Measurements from ENCODE around the gene PARD3B. TPM values are rescaled to one million over a fixed set of nuclear protein-coding genes. Genes with fewer than 3 reads are reported as not detected.

PARD3B gene
- total RNA-seq, 1 experiment from 2014 or later: 5.1 TPM

DNA sequence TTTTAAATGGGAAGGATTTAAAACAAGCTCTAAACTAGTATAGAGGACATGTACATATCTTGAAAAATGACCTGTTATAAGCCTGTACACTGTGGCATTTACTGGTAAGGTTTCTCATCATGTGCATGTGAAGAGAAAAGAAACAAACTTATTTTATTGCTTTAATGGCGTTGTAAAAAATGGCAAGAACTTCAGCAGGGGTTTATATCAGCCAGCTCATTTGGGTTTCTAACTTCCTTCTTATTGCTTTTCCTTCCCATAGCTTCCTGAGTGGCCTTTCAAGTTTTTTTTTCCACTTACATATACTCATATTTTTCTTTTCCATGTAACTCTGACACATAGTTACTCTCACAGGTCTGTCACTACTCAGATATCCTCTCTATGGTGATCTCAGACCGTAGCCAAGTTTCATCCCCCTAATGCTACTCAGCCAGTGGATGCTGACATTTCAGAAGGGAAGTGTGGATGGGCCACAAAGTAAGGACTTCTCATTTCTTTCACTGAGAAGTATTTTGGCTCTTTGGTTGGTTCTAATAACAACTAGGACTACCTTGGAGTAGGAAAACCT, 198.2 kb downstream of the PARD3B start:
- no peak for DNase-seq

DNA sequence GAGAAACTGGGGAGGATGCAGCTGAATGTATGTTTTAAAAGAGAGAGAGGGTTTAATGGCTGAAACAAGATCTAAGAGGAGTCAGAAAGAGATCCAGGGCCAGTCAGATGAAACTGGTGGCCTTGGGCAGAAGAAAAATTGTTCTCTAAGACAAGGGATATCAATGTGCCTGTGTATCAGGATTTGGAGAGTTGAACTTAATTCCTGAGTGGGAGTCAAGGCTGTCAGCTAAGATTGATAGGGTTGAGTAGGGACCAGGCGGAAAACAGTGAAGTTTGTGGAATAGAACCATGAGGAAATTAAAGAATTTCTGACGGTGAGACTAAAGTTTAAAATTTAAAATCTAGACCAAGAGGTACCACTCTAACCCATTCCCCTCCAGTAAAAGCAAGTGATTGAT, 199.2 kb downstream of the PARD3B start:
- no peak overlapping the region for H3K27ac ChIP-seq
- no peaks in the 10 kb centered on the region for H3K4me1 ChIP-seq
- DNase-seq: no peak
- H3K27me3 ChIP-seq: no peaks in the 10 kb centered on the region
- H3K36me3 ChIP-seq: no peaks in the 10 kb centered on the region
- H3K4me3 ChIP-seq: no peak overlapping the region
- peaks cover 4% of the 10 kb centered on the region; the same call in 1 of the 2 replicates for H3K9me3 ChIP-seq (replicated peaks)

More for the DNA sequence above, 198.2 kb downstream of the PARD3B start:
- Histone ChIP-seq H3K27ac (no peak overlapping the region), H3K27me3 (no peaks in the 10 kb centered on the region), H3K4me3 (no peak overlapping the region), H3K9me3 (replicated peaks) (peaks cover 4% of the 10 kb centered on the region), H3K36me3 (no peaks in the 10 kb centered on the region), H3K4me1 (no peaks in the 10 kb centered on the region)

DNA sequence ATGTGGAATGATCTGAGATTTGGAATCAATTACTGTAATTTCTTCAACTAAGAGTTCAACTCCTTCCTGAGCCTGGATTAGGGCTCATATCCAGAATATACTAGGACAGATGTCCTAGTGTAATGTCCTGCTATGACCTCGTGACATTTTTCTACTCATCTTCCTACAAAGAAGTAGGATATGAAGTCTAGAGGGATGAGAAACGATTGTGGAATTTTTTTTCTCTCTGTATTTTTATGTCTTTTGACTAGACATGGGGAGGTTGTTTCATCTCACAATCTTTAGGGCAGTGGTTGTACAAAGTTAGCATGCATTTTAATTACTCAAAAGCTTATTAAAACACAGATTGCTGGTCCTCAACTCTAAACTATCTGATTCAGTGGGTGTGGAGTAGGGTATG, 203.0 kb downstream of the PARD3B start:
- DNase-seq: no peak
- H3K9me3 ChIP-seq (replicated peaks): peaks cover 4% of the 10 kb centered on the region; the same call in 1 of the 2 replicates
- H3K36me3 ChIP-seq: no peaks in the 10 kb centered on the region
- no peaks in the 10 kb centered on the region for H3K4me1 ChIP-seq
- H3K27me3 ChIP-seq: no peaks in the 10 kb centered on the region
- H3K27ac ChIP-seq: no peak overlapping the region
- no peak overlapping the region for H3K4me3 ChIP-seq

DNA sequence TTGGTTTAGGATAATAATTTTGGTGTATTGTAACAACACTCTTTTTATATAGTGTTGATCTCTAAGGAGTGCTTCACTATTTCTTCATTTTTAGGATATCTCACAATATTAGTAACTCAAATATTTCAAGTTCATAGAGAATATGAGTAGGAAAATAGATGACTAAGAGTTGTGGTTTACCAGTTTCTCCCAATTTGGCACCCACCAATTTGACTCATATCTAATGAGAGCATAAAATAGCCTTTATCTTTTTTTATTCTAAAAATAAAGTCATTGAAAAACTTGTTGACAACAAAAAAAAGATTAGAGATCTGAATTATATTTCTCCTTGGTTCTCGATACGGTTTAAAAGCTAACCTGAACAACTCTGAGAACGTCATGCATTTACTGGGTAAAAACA, 204.0 kb downstream of the PARD3B start:
- Histone ChIP-seq H3K27me3 (no peaks in the 10 kb centered on the region), H3K4me1 (no peaks in the 10 kb centered on the region), H3K4me3 (no peak overlapping the region), H3K27ac (no peak overlapping the region), H3K36me3 (no peaks in the 10 kb centered on the region), H3K9me3 (replicated peaks) (peaks cover 4% of the 10 kb centered on the region; the same call in 1 of the 2 replicates)
- DNase-seq: no peak

DNA sequence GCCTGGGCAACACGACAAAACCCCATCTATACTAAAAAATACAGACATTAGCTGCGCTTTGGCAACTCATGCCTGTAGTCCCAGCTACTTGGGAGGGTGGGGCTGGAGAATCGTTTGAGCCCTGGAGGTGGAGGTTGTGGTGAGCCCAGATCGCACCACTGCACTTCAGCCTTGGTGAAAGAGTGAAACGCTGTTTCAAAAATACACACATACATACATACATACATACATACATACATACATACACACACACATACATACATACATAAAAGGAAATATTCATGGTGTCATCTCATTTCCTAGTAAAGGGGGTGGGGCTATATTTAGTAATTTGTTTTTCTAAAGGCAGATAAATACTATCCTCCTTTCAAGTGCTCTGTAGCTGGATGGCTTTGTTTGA, 205.1 kb downstream of the PARD3B start:
- Histone ChIP-seq H3K27ac (no peak overlapping the region), H3K27me3 (no peaks in the 10 kb centered on the region), H3K36me3 (no peaks in the 10 kb centered on the region), H3K9me3 (replicated peaks) (peaks cover 4% of the 10 kb centered on the region; the same call in 1 of the 2 replicates), H3K4me3 (no peak overlapping the region), H3K4me1 (no peaks in the 10 kb centered on the region)
- DNase-seq: no peak

DNA sequence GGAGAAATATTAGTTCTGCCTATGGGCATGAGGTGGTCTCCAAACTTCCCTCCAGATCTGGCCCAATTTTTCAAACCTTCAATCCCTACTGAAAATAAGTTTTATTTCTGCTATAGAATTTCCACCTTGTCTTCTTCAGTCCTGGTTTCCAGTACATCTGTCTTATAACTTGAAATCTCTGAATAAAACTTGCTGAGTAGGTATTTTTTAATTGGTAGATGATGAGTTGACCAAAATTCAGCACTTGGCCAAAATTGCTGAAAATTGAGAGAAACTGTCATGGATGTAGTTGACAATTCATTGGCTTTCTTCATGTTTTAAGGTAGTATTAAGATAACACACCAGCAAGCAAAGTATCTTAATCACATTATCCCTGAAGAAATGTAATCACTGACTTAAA, 206.2 kb downstream of the PARD3B start:
- Histone ChIP-seq H3K36me3 (no peaks in the 10 kb centered on the region), H3K27ac (no peak overlapping the region), H3K9me3 (replicated peaks) (peaks cover 3% of the 10 kb centered on the region; the same call in 1 of the 2 replicates), H3K4me1 (no peaks in the 10 kb centered on the region), H3K27me3 (no peaks in the 10 kb centered on the region), H3K4me3 (no peak overlapping the region)
- no peak for DNase-seq

DNA sequence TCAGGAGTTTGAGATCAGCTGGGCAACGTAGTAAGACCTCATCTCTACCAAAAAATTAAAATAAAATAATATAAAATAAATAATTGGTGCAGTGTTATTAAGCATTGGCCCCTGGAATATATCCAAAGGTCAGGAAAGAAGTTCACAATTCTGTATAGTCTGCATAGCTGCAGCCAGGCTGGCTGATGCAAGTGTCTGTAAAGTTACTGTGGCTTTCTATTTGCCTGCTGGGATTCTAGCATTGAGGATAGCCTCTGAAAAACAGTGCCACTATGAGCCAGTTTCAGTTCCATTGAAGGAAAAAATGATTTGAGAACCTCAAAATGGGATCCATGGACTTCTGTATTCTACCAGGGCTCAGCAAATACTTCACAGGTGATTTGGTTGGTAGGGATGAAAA, 208.6 kb downstream of the PARD3B start:
- no peaks in the 10 kb centered on the region for H3K4me1 ChIP-seq
- H3K36me3 ChIP-seq: no peaks in the 10 kb centered on the region
- no peak overlapping the region for H3K4me3 ChIP-seq
- no peaks in the 10 kb centered on the region for H3K27me3 ChIP-seq
- no peak for DNase-seq
- H3K27ac ChIP-seq: no peak overlapping the region
- H3K9me3 ChIP-seq (replicated peaks): no peaks in the 10 kb centered on the region

DNA sequence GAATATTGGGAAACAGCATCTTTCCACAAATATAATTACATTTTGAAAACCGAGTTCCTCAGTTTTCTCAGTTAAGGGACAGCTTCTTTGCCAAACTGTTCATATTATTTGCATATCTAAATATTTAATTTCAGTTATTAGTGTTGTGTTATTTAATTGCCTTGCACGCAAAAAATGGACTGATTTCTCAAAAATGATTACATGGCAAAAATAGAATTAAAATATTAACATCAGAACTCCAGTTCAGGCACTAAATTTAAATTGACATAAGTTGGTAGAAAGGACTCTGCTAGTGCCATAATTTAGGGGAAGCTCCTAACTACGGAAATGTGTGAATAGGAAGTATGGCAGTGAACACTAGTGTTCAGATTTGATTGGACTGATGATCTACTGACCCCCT, 209.6 kb downstream of the PARD3B start:
- Histone ChIP-seq H3K4me1 (no peaks in the 10 kb centered on the region), H3K27ac (no peak overlapping the region), H3K27me3 (no peaks in the 10 kb centered on the region), H3K4me3 (no peak overlapping the region), H3K36me3 (no peaks in the 10 kb centered on the region), H3K9me3 (replicated peaks) (no peaks in the 10 kb centered on the region)
- no peak for DNase-seq

DNA sequence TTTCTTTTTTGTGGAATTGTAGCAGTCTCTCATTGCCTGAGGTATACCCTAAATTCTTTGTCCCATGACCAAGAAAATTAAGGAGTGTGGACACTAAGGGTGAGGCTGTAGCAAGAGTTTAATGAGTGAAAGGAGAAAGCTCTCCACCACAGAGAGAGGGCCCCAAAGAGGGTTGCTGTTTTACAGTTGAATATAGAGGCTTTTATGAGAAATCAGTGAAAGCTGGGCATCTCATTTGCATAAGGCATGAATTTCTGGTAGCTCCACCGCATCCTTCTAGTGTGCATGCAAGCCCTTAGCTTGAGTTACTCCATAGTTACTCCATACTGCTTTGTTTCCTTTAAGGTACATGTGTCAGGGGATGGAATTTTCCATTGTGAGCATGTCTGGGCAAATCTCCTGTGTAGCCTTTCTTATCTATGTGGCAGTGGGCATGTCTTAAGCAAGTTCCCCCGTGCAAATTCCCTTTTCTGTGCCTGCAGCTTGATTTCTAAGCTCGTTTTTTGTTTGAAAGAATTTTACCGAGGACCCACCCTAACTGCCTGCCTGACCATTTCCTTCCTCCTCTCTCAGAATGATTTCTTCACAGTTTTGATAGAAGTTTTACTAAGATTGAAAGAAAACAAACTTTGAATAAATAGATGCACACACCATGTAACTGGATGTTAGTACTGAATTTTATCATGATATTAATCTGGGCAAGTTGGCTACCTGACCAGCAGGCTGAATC, 218.9 kb downstream of the PARD3B start:
- Histone ChIP-seq H3K27me3 (no peaks in the 10 kb centered on the region), H3K4me3 (no peak overlapping the region), H3K36me3 (no peaks in the 10 kb centered on the region), H3K4me1 (no peaks in the 10 kb centered on the region), H3K27ac (no peak overlapping the region), H3K9me3 (replicated peaks) (peaks cover 10% of the 10 kb centered on the region)
- DNase-seq: no peak

DNA sequence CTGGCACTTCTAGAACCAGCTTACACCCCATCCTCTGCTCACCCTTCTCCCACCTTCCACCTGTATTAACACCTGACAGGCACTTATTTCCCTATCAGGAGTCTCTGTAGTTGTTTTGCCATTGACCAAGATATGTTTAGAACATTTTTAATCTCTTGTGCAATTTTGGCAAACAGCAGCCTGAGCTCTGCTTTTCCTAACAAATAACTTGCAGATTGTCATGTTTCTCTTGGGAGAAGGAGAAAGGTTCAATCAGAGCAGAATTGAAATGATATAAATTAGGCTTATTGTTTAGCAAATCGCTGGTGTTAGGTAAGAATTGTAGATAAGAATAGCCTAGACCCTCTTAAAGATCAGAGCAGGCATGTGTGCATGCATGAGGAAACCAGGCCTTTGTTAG, 225.5 kb downstream of the PARD3B start:
- DNase-seq: no peak
- no peak overlapping the region for H3K27ac ChIP-seq
- H3K4me3 ChIP-seq: no peak overlapping the region
- no peaks in the 10 kb centered on the region for H3K4me1 ChIP-seq
- no peaks in the 10 kb centered on the region for H3K36me3 ChIP-seq
- H3K27me3 ChIP-seq: no peaks in the 10 kb centered on the region
- H3K9me3 ChIP-seq (replicated peaks): no peaks in the 10 kb centered on the region

DNA sequence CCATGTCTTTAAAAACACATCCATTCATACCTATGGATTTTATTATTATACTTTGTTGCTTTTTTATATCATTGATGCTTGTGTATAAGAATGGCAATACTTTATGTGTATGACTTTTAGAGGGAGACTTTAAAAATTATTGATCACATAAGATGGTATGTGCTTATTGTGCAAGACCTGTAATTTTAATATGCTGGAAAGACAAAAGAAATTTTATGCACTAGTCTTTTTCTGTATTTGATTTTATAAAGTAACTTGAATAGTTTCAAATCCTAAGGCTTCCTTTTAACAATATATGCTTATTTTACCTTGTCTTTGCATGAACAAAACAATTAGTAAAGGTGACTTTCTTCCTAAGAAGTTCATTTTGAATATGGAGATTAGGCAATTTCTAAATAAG, 226.4 kb downstream of the PARD3B start:
- H3K27me3 ChIP-seq: no peaks in the 10 kb centered on the region
- no peak for DNase-seq
- no peaks in the 10 kb centered on the region for H3K9me3 ChIP-seq (replicated peaks)
- H3K4me1 ChIP-seq: no peaks in the 10 kb centered on the region
- no peaks in the 10 kb centered on the region for H3K36me3 ChIP-seq
- H3K27ac ChIP-seq: no peak overlapping the region
- no peak overlapping the region for H3K4me3 ChIP-seq

DNA sequence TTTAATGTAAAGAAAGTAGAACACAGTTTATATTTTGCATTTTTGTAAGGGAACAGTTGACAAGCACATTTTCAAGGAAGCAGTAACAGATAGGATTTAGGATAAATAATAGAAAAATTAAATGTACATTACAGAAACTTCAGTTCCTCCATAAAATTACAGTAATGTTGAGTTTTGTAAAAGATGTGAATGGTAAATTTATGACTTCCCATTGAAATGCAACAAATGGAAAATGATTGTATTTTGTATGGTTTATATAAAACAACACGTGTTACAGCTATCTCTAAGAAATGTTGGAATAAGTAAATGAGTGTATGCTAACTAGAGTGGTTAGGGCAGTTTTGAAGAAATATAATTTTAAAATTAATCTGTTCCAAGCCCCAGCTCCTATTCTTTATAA, 227.3 kb downstream of the PARD3B start:
- Histone ChIP-seq H3K9me3 (replicated peaks) (no peaks in the 10 kb centered on the region), H3K27ac (no peak overlapping the region), H3K27me3 (no peaks in the 10 kb centered on the region), H3K36me3 (no peaks in the 10 kb centered on the region), H3K4me1 (no peaks in the 10 kb centered on the region), H3K4me3 (no peak overlapping the region)
- no peak for DNase-seq

DNA sequence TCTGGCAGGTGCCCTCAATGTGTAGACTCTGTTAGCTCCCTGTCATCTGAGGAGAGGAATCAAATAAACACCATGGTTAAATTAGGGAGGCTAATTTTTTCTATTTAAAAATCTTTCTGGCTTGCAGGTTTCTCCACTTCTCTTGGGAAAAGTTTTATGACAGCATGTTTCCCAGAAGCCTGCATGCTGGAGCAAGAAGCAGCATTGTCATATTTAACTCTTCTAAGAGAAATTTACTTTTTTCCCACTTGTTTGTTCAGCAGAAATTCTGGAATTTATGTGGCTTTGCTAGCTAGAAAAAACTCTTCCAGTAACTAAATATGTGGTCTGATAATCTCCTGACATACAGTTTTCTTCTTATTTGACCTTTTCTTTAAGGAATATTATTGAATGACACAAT, 230.5 kb downstream of the PARD3B start:
- no peak for DNase-seq
- Histone ChIP-seq H3K4me3 (no peak overlapping the region), H3K36me3 (no peaks in the 10 kb centered on the region), H3K4me1 (no peaks in the 10 kb centered on the region), H3K27ac (no peak overlapping the region), H3K9me3 (replicated peaks) (no peaks in the 10 kb centered on the region), H3K27me3 (no peaks in the 10 kb centered on the region)

DNA sequence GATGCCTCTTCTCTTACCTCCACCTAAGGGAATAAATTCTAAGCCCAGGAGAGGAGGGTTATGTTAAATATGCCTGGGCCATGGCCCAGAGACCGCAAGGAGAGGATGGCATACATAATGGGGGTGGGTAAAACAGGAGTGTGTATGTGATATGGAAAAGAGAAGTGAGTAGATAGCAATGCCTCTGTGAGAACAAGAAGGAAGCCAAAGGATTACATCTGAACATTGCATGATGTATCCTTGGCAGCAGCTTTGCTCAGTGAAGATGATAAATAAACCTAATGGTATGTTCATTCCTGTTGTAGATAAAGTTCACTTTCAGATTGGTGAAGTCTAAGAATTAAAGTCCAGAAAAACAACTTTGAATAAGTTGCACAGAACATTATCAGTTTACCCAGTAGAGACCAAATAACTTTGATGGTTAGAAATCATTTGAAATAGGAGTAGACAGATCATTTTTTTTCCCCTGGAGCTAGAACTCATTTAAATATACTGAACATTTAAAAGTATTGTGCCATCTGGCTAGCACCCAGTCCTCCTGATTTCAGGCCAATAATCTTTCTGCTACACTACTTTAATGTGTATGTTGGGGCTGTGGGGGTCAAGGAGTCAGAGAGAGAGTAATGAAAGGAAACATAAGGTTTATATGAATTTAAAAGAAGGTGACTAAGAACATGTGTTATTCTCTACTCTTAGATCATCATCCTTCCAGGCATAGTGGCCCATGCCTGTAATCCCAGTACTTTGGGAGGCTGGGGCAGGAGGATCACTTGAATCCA, 231.7 kb downstream of the PARD3B start:
- DNase-seq: no peak

DNA sequence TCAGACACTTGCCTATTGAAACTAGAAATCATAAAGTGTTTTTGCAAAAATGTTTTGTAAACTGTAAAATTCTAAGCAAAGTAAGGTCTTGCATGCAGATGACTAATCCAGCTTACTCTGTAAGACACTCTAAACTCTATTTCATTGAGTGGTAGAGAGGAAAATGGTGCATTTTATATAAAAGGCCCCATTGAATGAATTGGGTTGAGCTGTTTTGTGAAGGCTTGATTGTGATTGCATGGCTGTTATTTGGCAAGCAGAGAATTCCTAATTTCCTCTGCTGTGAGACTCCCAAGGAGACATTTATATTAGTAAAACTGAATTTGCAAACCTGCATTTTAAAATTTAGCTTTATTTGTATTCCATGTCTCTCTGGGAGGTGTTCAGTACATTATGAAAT, 234.5 kb downstream of the PARD3B start:
- Histone ChIP-seq H3K27ac (no peak overlapping the region), H3K36me3 (no peaks in the 10 kb centered on the region), H3K9me3 (replicated peaks) (no peaks in the 10 kb centered on the region), H3K4me1 (no peaks in the 10 kb centered on the region), H3K27me3 (no peaks in the 10 kb centered on the region), H3K4me3 (no peak overlapping the region)
- DNase-seq: no peak

More for the DNA sequence above, 231.7 kb downstream of the PARD3B start:
- no peaks in the 10 kb centered on the region for H3K36me3 ChIP-seq
- H3K9me3 ChIP-seq (replicated peaks): no peaks in the 10 kb centered on the region
- H3K4me3 ChIP-seq: no peak overlapping the region
- H3K4me1 ChIP-seq: no peaks in the 10 kb centered on the region
- H3K27me3 ChIP-seq: no peaks in the 10 kb centered on the region
- H3K27ac ChIP-seq: no peak overlapping the region
